GM12891 (cell line): ENCODE measurements around the gene GNAI1.

ENCODE experiments used
- POLR2A ChIP-seq: IDR thresholded peaks from 2 replicates; pipeline ENCODE4 v1.6.1; 2011; ENCODE audit warnings: low read depth, low read length, control low read depth
- POLR2AphosphoS5 ChIP-seq: IDR thresholded peaks from 2 replicates; pipeline ENCODE4 v1.6.1; 2011; ENCODE audit warnings: low read depth, low read length, control low read depth
- POU2F2 ChIP-seq: IDR thresholded peaks from 2 replicates; pipeline ENCODE4 v1.6.1; 2011; ENCODE audit warnings: low read depth, mild to moderate bottlenecking, control low read depth, low read length, moderate library complexity
- SPI1 ChIP-seq: IDR thresholded peaks from 2 replicates; pipeline ENCODE4 v1.6.1; 2011; ENCODE audit warnings: low read depth, low read length, control low read depth
- TAF1 ChIP-seq: IDR thresholded peaks from 2 replicates; pipeline ENCODE4 v1.6.1; 2011; ENCODE audit warnings: low read depth, low read length, control low read depth

- TF ChIP-seq POLR2A (no peak), POLR2AphosphoS5 (no peak), TAF1 (no peak), SPI1 (no peak), POU2F2 (no peak)
Observed at GRCh38 chr7:80236681-80237080, 102.0 kb downstream of the GNAI1 start.
